Ovary (tissue), 9 donors: ENCODE data around the gene RPS27. TPM values are rescaled to one million over a fixed set of nuclear protein-coding genes. Genes with fewer than 3 reads are reported as not detected.

Experiments used
- DNase-seq, 5 donors: peaks; one replicate each; pipeline ENCODE4 v3.0.0-alpha.2; 2019 to 2020
- H3K27ac ChIP-seq, 2 donors: fragments of 200-600 bp; one replicate each; pipeline versions ENCODE4 v1.5.1 to v1.8.0; 2019 to 2022
- H3K27me3 ChIP-seq: fragments of 200-600 bp; one replicate; pipeline ENCODE4 v1.8.0; 2022
- H3K36me3 ChIP-seq: fragments of 200-600 bp; sonication (generic); one replicate; pipeline ENCODE4 v1.5.1; 2019
- H3K4me1 ChIP-seq: one replicate; pipeline ENCODE4 v1.8.1; 2013; ENCODE audit warnings: mild to moderate bottlenecking, moderate library complexity; ENCODE audit not compliant: insufficient read depth
- H3K4me3 ChIP-seq: fragments of 200-600 bp; sonication (generic); one replicate; pipeline ENCODE4 v1.5.1; 2017
- H3K9me3 ChIP-seq, 2 donors: fragments of 200-600 bp in 1 of 2; sonication (generic) in 1 of 2; one replicate each; pipeline versions ENCODE4 v1.5.1 to v1.8.1; 2013 to 2019; ENCODE audit warnings: mild to moderate bottlenecking in 1 of 2, moderate library complexity in 1 of 2
- CTCF ChIP-seq, 3 donors: fragments of 450-650 bp in 2 of 3; fragments of 200-600 bp in 1 of 3; IDR thresholded peaks; one replicate each; pipeline versions ENCODE4 v1.5.1 to v1.8.0; 2016 to 2022; ENCODE audit warnings: antibody characterized with exemption in 3 of 3, mild to moderate bottlenecking in 1 of 3
- EP300 ChIP-seq: sonication (generic); formaldehyde crosslinking; IDR thresholded peaks from one replicate; pipeline ENCODE4 v1.6.1; 2017; ENCODE audit warnings: antibody characterized with exemption
- POLR2A ChIP-seq: fragments of 450-650 bp; IDR thresholded peaks from one replicate; pipeline ENCODE4 v1.6.1; 2017; ENCODE audit warnings: antibody characterized with exemption, mild to moderate bottlenecking, moderate library complexity
- whole genome bisulfite sequencing, 3 donors: extraction: QIAGEN DNeasy Blood & Tissue Kit in 1 of 3; methylation state at CpG; one replicate each; pipeline versions ENCODE4 v1.1.5 to v1.1.7; 2013 to 2017; 5-methylcytosine and 5-hydroxymethylcytosine counted together
- intact Hi-C, 4 donors: fragments of 100-400 bp; cut with DNase I; formaldehyde crosslinking; loops; one replicate each; pipeline versions ENCODE4 v1.11.0 to v1.15.1; 2022 to 2023
- polyA plus RNA-seq, 2 donors: library from polyadenylated mRNA; stranded (reverse); fragments of 200-250 nt in 1 of 2; fragments of 350-450 nt in 1 of 2; fragmentation: Illumina TruSeq in 1 of 2; extraction: RNeasy Lipid Tissue Mini Kit (QIAGEN cat#74804) in 1 of 2; gene quantifications; one replicate each; pipeline ENCODE4 v1.2.3, GENCODE V29; 2013 to 2014
- total RNA-seq, 7 donors: library from RNA; depleted of rRNA in 2 of 7; stranded (reverse); fragments of >200 nt in 2 of 7; fragmentation: NEBNext Ultra II Directional in 3 of 7; extraction: Animal tissue kit (Norgen Biotek cat#: 25700) in 3 of 7; gene quantifications; one replicate each; pipeline versions ENCODE4 v1.1.0 to v1.2.4, GENCODE V29; 2016 to 2023
- donor health status: DM: no; HTN: no; CAD: no; lungs with moderate emphysema.
- donor health status: DM: no; HTN: no; CAD: no.
- donor health status: Bipolar disorder and iron deficiency.
- donor health status: DM: yes; HTN: yes; CAD: no.
- donor health status: DM: no; HTN: no; CAD: no.
- donor health status: DM: yes; HTN: yes; CAD: no.

Gene RPS27
- total and polyA plus RNA-seq, 9 donors: 3,441 to 24,704 (median 5,398) TPM

GRCh38 chr1:153970346-153970745 is 20.2 kb upstream of the RPS27 start:
- H3K27me3 ChIP-seq: no peaks in the 10 kb centered on the region
- H3K27ac ChIP-seq: no peak overlapping the region
- 48 to 79% (median 51%) methylated on average over 2 of the region's 2 CpGs for whole genome bisulfite sequencing, 3 donors
- DNase-seq: no peak
- no peak overlapping the region for H3K4me3 ChIP-seq
- TF ChIP-seq POLR2A: no peak
- TF ChIP-seq CTCF (IDR thresholded peaks at IDR 0.05): no peak
- H3K9me3 ChIP-seq: no peaks in the 10 kb centered on the region
- H3K36me3 ChIP-seq: no peaks in the 10 kb centered on the region
- peaks cover 4% of the 10 kb centered on the region for H3K4me1 ChIP-seq
- intact Hi-C loops: no loop called here

GRCh38 chr1:153973071-153973470 is 17.5 kb upstream of the RPS27 start:
- WGBS, 3 donors: 89 to 91% (median 89%) methylated on average over 3 of the region's 3 CpGs
- H3K27me3 ChIP-seq: no peaks in the 10 kb centered on the region
- peaks cover 4% of the 10 kb centered on the region for H3K4me1 ChIP-seq
- no peak for DNase-seq
- no peak overlapping the region for H3K27ac ChIP-seq
- H3K36me3 ChIP-seq: no peaks in the 10 kb centered on the region
- TF ChIP-seq CTCF (IDR thresholded peaks at IDR 0.05) (no peak), POLR2A (no peak), EP300 (no peak)
- H3K4me3 ChIP-seq: no peak overlapping the region
- H3K9me3 ChIP-seq: no peaks in the 10 kb centered on the region
- intact Hi-C loops: no loop called here

- Histone ChIP-seq H3K9me3 (no peaks in the 10 kb centered on the region), H3K27ac (no peak overlapping the region), H3K27me3 (no peaks in the 10 kb centered on the region), H3K36me3 (no peaks in the 10 kb centered on the region), H3K4me3 (no peak overlapping the region), H3K4me1 (peaks cover 5% of the 10 kb centered on the region)
- DNase-seq: no peak
- TF ChIP-seq EP300 (no peak), CTCF (IDR thresholded peaks at IDR 0.05) (no peak), POLR2A (no peak)
- intact Hi-C loops: no loop called here
- WGBS, 3 donors: 57 to 69% (median 58%) methylated on average over 7 of the region's 7 CpGs
Observed at GRCh38 chr1:153973525-153973924, 17.0 kb upstream of the RPS27 start.

GRCh38 chr1:153976819-153977249 is 13.7 kb upstream of the RPS27 start:
- no peak for DNase-seq
- Histone ChIP-seq H3K27me3 (no peaks in the 10 kb centered on the region), H3K9me3 (no peaks in the 10 kb centered on the region), H3K4me3 (peak overlapping the region; percentile 85), H3K36me3 (no peaks in the 10 kb centered on the region), H3K27ac (peak overlapping the region; percentile 25 to 73), H3K4me1 (peaks cover 4% of the 10 kb centered on the region)
- 0 to 2% (median 1%) methylated on average over 16 of the region's 16 CpGs for WGBS, 3 donors
- TF ChIP-seq POLR2A (no peak), EP300 (no peak), CTCF (IDR thresholded peaks at IDR 0.05) (no peak)
- intact Hi-C loops: loop anchor here in 1 of 4 donors (5.0 kb wide), 1 partner anchor 295 kb away; no protein-coding TSS in a partner anchor
